Measurements from ENCODE around the gene PGM2L1. TPM values are rescaled to one million over a fixed set of nuclear protein-coding genes. Genes with fewer than 3 reads are reported as not detected.
A peak's percentile ranks its signal among the peaks of the same experiment; 100 is the strongest.

Gene PGM2L1
- total RNA-seq, 1 donor from 2014 or later, result 18.6 TPM

- H3K27ac Mint-ChIP-seq, result no peak overlapping the region
- H3K27me3 Mint-ChIP-seq (ENCODE audit: low read depth), result peaks cover 3% of the 10 kb centered on the region
- no peak overlapping the region for H3K4me3 Mint-ChIP-seq
- DNase-seq (ENCODE audit: low spot score in 2 of 2, unreplicated experiment in 2 of 2), result no peak
- peaks cover 4% of the 10 kb centered on the region for H3K36me3 Mint-ChIP-seq
- peaks cover 3% of the 10 kb centered on the region for H3K4me1 Mint-ChIP-seq
- no peak for TF ChIP-seq CTCF (IDR thresholded peaks at IDR 0.05; ENCODE audit: unreplicated experiment)
- H3K9me3 Mint-ChIP-seq, result peaks cover 23% of the 10 kb centered on the region
Measured at GRCh38 chr11:74319139-74319816, 79.0 kb downstream of the PGM2L1 start.

GRCh38 chr11:74318241-74318932 is 79.8 kb downstream of the PGM2L1 start:
- peaks cover 3% of the 10 kb centered on the region for H3K4me1 Mint-ChIP-seq
- H3K4me3 Mint-ChIP-seq, result no peak overlapping the region
- peaks cover 23% of the 10 kb centered on the region for H3K9me3 Mint-ChIP-seq
- TF ChIP-seq CTCF (IDR thresholded peaks at IDR 0.05; ENCODE audit: unreplicated experiment), result no peak
- H3K27ac Mint-ChIP-seq, result no peak overlapping the region
- peaks cover 11% of the 10 kb centered on the region for H3K27me3 Mint-ChIP-seq (ENCODE audit: low read depth)
- peaks cover 4% of the 10 kb centered on the region for H3K36me3 Mint-ChIP-seq
- no peak for DNase-seq (ENCODE audit: low spot score in 2 of 2, unreplicated experiment in 2 of 2)

GRCh38 chr11:74316772-74317505 is 81.3 kb downstream of the PGM2L1 start:
- H3K27me3 Mint-ChIP-seq (ENCODE audit: low read depth), result peaks cover 17% of the 10 kb centered on the region
- H3K4me3 Mint-ChIP-seq, result no peak overlapping the region
- DNase-seq (ENCODE audit: low spot score in 2 of 2, unreplicated experiment in 2 of 2), result no peak
- peaks cover 23% of the 10 kb centered on the region for H3K9me3 Mint-ChIP-seq
- peaks cover 3% of the 10 kb centered on the region for H3K4me1 Mint-ChIP-seq
- no peak for TF ChIP-seq CTCF (IDR thresholded peaks at IDR 0.05; ENCODE audit: unreplicated experiment)
- no peak overlapping the region for H3K27ac Mint-ChIP-seq
- peaks cover 4% of the 10 kb centered on the region for H3K36me3 Mint-ChIP-seq

- no peak for TF ChIP-seq CTCF (IDR thresholded peaks at IDR 0.05; ENCODE audit: unreplicated experiment)
- Mint-ChIP-seq H3K9me3 (peaks cover 15% of the 10 kb centered on the region), H3K4me1 (peaks cover 11% of the 10 kb centered on the region), H3K4me3 (no peak overlapping the region), H3K27me3 (ENCODE audit: low read depth) (peaks cover 44% of the 10 kb centered on the region), H3K36me3 (peaks cover 4% of the 10 kb centered on the region), H3K27ac (no peak overlapping the region)
- DNase-seq (ENCODE audit: low spot score in 2 of 2, unreplicated experiment in 2 of 2), result no peak
Measured at GRCh38 chr11:74312326-74312725, 85.9 kb downstream of the PGM2L1 start.

- H3K4me3 Mint-ChIP-seq, result peak within 1 kb of the TSS; percentile 71
- peaks cover 45% of the 10 kb centered on the region for H3K27me3 Mint-ChIP-seq (ENCODE audit: low read depth)
- peak in 1 of 2 experiments; percentile 73 for DNase-seq (ENCODE audit: low spot score in 2 of 2, unreplicated experiment in 2 of 2)
- peaks cover 7% of the 10 kb centered on the region for H3K9me3 Mint-ChIP-seq
- no peaks in the 10 kb centered on the region for H3K36me3 Mint-ChIP-seq
- peaks cover 18% of the 10 kb centered on the region for H3K4me1 Mint-ChIP-seq
- H3K27ac Mint-ChIP-seq, result no peak within 1 kb of the TSS
- TF ChIP-seq CTCF (IDR thresholded peaks at IDR 0.05; ENCODE audit: unreplicated experiment), result no peak
Measured at GRCh38 chr11:74311352-74311926, 86.8 kb downstream of the PGM2L1 start, which contains the start of gene P4HA3. Gene P4HA3 (minus strand): TSS chr11:74311640. CDS start chr11:74311611, 29 bp downstream.
